ENCODE results near the gene FIGNL1. TPM values are rescaled to one million over a fixed set of nuclear protein-coding genes. Genes with fewer than 3 reads are reported as not detected.

The FIGNL1 gene
- total and polyA plus RNA-seq, 10 of the 15 experiments (the other 5 are each of a cell fraction or from before 2014, with no cell fraction given): 11.5 to 37.4 (median 29.0) TPM

DNA sequence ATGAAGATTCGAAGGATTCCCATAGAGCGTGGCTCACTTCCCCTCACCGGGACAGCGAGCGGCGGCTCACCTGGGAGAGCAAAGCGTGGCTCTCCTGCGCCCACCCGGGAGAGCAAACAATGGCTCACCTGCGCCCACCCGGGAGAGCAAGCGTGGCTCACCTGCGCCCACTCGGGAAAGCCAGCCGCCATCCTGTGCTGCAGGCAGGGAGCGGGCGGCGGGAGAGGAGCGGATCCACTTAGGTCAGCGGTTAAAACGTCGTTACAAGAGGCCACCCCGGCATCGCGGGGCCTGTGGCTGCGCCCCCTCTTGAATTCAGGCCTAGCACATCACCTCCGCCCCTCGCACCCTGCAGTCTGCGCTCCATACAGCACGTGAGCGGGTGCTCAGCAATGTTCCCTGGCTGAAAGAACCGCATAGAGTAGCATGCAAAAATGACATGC, 461 bp upstream of the FIGNL1 start (continued):
- TF ChIP-seq, protein P1, sequence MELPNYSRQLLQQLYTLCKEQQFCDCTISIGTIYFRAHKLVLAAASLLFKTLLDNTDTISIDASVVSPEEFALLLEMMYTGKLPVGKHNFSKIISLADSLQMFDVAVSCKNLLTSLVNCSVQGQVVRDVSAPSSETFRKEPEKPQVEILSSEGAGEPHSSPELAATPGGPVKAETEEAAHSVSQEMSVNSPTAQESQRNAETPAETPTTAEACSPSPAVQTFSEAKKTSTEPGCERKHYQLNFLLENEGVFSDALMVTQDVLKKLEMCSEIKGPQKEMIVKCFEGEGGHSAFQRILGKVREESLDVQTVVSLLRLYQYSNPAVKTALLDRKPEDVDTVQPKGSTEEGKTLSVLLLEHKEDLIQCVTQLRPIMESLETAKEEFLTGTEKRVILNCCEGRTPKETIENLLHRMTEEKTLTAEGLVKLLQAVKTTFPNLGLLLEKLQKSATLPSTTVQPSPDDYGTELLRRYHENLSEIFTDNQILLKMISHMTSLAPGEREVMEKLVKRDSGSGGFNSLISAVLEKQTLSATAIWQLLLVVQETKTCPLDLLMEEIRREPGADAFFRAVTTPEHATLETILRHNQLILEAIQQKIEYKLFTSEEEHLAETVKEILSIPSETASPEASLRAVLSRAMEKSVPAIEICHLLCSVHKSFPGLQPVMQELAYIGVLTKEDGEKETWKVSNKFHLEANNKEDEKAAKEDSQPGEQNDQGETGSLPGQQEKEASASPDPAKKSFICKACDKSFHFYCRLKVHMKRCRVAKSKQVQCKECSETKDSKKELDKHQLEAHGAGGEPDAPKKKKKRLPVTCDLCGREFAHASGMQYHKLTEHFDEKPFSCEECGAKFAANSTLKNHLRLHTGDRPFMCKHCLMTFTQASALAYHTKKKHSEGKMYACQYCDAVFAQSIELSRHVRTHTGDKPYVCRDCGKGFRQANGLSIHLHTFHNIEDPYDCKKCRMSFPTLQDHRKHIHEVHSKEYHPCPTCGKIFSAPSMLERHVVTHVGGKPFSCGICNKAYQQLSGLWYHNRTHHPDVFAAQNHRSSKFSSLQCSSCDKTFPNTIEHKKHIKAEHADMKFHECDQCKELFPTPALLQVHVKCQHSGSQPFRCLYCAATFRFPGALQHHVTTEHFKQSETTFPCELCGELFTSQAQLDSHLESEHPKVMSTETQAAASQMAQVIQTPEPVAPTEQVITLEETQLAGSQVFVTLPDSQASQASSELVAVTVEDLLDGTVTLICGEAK (IDR thresholded peaks at IDR 0.05; ENCODE audit: borderline replicate concordance): peak; percentile 55; the same call in 1 of the 2 replicates
- TF ChIP-seq RB1 (IDR thresholded peaks at IDR 0.05; ENCODE audit: borderline replicate concordance) (no peak), YY1 (IDR thresholded peaks at IDR 0.05; ENCODE audit: low read depth, low read length) (0 out of 2 replicates have a peak, but pooled peaks have one; percentile 5), CREM (IDR thresholded peaks at IDR 0.05; ENCODE audit: low read depth) (no peak), SMC3 (IDR thresholded peaks at IDR 0.05; ENCODE audit: borderline replicate concordance, low read length) (no peak), HDAC6 (IDR thresholded peaks at IDR 0.05; ENCODE audit: unreplicated experiment) (no peak), IKZF2 (IDR thresholded peaks at IDR 0.05) (0 out of 4 replicates have a peak, but pooled peaks of 1 of the 2 experiments have one; percentile 10), NBN (IDR thresholded peaks at IDR 0.05) (0 out of 2 replicates have a peak, but pooled peaks have one; percentile 20), CREB1 (IDR thresholded peaks at IDR 0.05; ENCODE audit: low read depth) (no peak), RUNX3 (IDR thresholded peaks at IDR 0.05; ENCODE audit: low read length) (no peak), IKZF1 (conservative IDR thresholded peaks at IDR 0.05) (peak; percentile 4; the same call in 1 of the 2 replicates)
- TF ChIP-seq, protein P2, sequence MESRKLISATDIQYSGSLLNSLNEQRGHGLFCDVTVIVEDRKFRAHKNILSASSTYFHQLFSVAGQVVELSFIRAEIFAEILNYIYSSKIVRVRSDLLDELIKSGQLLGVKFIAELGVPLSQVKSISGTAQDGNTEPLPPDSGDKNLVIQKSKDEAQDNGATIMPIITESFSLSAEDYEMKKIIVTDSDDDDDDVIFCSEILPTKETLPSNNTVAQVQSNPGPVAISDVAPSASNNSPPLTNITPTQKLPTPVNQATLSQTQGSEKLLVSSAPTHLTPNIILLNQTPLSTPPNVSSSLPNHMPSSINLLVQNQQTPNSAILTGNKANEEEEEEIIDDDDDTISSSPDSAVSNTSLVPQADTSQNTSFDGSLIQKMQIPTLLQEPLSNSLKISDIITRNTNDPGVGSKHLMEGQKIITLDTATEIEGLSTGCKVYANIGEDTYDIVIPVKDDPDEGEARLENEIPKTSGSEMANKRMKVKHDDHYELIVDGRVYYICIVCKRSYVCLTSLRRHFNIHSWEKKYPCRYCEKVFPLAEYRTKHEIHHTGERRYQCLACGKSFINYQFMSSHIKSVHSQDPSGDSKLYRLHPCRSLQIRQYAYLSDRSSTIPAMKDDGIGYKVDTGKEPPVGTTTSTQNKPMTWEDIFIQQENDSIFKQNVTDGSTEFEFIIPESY (IDR thresholded peaks at IDR 0.05): peak; percentile 91
- TF ChIP-seq, protein P3, sequence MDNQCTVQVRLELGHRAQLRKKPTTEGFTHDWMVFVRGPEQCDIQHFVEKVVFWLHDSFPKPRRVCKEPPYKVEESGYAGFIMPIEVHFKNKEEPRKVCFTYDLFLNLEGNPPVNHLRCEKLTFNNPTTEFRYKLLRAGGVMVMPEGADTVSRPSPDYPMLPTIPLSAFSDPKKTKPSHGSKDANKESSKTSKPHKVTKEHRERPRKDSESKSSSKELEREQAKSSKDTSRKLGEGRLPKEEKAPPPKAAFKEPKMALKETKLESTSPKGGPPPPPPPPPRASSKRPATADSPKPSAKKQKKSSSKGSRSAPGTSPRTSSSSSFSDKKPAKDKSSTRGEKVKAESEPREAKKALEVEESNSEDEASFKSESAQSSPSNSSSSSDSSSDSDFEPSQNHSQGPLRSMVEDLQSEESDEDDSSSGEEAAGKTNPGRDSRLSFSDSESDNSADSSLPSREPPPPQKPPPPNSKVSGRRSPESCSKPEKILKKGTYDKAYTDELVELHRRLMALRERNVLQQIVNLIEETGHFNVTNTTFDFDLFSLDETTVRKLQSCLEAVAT (IDR thresholded peaks at IDR 0.05): peak; percentile 97
- TF ChIP-seq, protein P4, sequence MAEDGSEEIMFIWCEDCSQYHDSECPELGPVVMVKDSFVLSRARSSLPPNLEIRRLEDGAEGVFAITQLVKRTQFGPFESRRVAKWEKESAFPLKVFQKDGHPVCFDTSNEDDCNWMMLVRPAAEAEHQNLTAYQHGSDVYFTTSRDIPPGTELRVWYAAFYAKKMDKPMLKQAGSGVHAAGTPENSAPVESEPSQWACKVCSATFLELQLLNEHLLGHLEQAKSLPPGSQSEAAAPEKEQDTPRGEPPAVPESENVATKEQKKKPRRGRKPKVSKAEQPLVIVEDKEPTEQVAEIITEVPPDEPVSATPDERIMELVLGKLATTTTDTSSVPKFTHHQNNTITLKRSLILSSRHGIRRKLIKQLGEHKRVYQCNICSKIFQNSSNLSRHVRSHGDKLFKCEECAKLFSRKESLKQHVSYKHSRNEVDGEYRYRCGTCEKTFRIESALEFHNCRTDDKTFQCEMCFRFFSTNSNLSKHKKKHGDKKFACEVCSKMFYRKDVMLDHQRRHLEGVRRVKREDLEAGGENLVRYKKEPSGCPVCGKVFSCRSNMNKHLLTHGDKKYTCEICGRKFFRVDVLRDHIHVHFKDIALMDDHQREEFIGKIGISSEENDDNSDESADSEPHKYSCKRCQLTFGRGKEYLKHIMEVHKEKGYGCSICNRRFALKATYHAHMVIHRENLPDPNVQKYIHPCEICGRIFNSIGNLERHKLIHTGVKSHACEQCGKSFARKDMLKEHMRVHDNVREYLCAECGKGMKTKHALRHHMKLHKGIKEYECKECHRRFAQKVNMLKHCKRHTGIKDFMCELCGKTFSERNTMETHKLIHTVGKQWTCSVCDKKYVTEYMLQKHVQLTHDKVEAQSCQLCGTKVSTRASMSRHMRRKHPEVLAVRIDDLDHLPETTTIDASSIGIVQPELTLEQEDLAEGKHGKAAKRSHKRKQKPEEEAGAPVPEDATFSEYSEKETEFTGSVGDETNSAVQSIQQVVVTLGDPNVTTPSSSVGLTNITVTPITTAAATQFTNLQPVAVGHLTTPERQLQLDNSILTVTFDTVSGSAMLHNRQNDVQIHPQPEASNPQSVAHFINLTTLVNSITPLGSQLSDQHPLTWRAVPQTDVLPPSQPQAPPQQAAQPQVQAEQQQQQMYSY (CRISPR knock-in tag; IDR thresholded peaks at IDR 0.05): no peak
- TF ChIP-seq, protein P5, sequence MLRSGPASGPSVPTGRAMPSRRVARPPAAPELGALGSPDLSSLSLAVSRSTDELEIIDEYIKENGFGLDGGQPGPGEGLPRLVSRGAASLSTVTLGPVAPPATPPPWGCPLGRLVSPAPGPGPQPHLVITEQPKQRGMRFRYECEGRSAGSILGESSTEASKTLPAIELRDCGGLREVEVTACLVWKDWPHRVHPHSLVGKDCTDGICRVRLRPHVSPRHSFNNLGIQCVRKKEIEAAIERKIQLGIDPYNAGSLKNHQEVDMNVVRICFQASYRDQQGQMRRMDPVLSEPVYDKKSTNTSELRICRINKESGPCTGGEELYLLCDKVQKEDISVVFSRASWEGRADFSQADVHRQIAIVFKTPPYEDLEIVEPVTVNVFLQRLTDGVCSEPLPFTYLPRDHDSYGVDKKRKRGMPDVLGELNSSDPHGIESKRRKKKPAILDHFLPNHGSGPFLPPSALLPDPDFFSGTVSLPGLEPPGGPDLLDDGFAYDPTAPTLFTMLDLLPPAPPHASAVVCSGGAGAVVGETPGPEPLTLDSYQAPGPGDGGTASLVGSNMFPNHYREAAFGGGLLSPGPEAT (IDR thresholded peaks at IDR 0.05; ENCODE audit: low read depth): 0 out of 2 replicates have a peak, but pooled peaks have one; percentile 18
